Left forelimb (tissue), 1 donor: ENCODE results near the gene RGMB.
A peak's percentile ranks its signal among the peaks of the same experiment; 100 is the strongest.

Experiments used
- DNase-seq: peaks from one replicate; pipeline ENCODE4 v3.0.0-alpha.2; 2018; ENCODE audit warnings: low spot score

Gene RGMB

DNA sequence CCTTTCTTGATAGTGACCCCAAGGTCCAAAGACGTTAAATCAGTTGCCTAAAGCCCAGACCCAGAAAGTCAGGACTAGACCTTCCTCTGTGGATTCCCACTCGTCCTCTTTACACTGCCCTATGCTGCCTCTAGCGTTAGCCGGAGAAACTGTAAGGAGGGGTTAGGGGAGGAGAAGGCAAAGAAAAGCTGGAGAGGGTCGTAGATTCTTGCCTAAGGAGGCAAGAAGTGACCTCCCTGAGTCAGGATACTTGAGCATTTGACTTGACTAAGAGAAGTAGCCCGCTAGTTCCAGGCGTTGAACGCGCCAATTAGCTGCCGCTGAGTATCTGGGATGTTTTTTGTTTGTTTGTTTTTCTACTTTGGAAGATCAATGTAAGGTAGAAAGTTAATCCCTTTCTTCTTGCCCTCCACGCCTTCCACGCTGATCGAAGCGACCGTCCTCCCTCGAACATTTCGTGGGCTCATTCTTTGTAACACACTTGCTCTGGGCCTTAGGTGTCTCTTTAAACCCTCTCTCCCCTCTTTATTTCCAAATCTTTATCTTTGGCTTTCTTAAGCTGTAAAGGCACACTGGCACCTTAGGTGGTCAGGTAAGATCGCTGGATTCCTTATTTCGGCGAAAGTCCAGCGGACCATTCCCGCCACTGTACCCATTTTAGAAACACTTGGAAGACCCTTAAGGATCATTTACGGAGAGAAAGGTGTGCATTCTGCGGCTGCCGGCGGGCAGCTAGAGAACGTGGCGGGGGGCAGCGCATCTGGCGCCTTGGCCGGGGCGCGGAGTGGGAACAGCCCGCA is 5.1 kb upstream of the RGMB start:
- DNase-seq, result peak; percentile 79

DNA sequence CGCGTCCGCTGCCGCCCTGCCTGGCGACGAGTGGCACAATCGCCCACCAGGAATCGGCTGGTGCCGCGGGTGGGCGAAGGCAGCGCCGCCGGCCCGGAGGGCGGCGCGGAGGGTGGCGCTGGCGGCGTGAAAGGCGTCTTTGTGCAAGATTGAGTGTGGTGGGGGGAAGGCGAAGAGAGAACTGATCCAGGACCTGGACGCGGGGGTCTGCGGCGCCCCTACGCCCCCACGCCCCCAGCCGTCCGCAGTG is 4.6 kb upstream of the RGMB start:
- DNase-seq, result no peak

DNA sequence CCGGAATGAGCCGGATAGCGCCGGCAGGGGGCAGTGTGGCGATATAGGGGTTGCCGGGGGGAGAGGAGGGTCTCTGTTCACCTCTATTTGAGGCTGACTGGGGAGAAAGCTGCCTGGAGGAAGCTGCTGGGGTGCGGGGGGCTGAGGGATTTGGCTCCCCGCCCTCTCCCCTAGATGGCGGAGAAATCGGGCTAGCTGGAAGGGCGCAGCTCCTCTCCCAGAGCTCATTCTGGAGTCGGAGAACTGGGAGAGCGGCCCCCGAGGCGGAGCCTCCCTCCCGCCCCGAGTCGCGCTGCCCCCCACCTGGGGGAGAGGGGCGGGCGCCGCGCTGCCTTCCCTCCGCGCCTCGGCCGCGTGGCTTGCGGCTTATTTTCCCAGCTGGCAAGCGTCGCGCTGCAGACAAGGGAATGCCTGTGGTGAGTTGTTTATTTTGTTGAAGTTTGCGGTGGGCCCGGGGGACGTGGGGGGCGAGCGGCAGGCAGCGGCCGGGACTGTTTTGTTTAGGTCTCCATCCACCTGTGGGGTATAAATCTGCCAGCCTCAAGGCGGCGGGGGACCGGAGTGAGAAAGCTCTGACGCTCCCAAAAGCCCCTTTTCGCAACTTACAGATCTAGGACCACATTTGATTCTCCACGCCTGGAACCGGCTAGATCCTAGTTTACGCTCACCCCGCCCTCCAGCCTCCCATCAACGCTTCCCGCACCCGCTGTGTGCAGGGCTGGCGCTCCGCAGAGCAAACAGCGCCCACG is 4.1 kb upstream of the RGMB start:
- DNase-seq, result peak; percentile 85

DNA sequence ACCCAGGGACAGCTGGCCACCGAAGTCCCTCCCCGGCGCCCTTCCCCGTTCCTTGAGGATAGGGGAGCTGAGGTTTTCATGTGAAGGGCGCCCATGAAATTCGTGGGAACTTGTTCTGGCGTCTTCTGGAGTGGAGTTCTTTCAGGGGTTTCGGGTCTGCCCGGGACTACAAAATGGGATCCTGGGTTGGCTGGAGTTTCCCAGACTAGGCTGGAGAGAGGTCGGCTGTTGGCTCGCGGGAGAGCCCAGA is 3.6 kb upstream of the RGMB start:
- DNase-seq, result peak; percentile 81

DNA sequence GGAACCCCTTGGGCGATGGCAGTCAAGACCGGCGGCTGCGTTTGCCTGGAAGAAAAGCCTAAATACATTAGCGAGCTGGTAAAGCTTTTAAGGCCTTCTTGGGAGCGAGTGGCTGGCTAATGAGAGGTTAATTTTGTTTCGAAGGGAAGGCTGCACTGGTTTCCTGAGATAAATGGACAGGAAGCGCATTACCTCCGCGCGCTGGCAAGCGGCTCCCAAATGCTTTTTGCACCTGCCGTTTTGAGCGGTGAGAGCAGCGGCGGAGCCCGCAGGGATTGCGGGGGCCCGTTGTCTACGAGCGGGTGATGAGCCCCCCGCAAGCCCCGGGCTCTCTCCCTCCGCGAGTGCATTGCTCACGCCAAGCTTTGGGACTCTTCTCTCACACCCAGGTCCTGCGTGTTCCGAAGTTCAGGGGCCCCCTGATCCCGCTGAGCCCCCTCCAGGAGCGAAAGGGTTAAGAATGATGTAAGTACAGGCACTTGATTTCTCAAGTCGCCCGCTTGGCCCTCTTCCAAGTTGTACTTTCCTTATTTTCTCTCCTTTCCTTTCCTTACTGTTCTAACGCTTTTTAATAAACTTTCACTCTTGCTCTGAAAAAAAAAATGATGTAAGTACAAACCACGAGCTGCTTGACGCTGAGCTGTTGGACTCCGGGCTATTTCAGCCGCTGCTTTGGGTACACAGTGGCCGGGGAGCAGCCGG is 3.1 kb upstream of the RGMB start:
- DNase-seq, result peak; percentile 76

DNA sequence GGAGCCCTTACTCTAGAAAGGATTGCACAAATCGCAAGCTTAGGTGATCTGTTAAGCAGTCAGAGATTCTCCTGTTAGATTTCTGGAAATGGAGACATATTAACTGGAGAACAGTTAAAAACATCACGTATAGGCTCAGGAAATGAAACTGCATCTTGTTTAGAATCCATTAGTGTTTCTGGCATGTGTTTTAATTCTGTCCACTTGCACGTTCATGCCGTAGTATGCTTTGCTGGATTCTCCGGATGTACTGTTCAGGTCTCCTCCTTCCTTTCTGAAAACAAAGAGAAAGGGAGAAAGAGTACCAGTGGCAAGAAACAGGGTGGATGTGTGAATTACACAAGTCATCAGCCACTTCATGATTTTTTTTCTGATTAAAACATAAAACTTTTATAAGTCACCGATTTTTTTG is 2.5 kb upstream of the RGMB start:
- no peak for DNase-seq

DNA sequence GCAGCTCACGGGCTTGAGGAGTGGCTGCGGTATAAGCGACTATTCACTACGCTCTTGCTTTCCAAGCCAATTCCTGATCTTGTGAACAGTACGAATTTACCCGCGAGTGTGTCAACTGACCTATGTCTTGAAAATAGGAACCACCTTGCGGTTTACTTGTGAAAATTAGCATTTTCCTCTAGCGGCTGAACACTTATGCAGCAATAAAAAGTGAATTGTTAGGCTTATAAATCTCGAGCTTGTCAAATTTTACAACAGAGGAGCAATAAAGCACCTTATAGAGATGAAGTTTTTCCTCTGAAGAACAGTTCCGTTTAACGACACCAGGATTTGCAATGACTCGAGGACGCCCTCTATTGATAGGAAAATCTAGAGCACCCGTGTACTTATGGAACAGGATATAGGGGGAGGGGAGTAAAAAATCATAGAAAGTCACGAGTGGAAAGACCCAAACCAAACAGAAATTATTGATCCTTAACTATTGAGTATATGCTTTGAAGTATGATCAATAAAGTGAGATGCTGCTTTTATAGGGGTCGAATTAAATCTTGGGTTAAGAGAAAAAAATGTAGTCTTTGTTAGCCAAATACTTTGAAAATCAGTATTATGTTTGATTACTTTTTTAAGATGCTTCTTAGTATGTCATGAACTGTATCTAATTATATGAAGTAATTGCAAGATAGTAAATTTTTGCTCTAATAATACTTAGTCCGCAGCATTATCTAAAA is 1.9 kb upstream of the RGMB start:
- peak; percentile 64 for DNase-seq

DNA sequence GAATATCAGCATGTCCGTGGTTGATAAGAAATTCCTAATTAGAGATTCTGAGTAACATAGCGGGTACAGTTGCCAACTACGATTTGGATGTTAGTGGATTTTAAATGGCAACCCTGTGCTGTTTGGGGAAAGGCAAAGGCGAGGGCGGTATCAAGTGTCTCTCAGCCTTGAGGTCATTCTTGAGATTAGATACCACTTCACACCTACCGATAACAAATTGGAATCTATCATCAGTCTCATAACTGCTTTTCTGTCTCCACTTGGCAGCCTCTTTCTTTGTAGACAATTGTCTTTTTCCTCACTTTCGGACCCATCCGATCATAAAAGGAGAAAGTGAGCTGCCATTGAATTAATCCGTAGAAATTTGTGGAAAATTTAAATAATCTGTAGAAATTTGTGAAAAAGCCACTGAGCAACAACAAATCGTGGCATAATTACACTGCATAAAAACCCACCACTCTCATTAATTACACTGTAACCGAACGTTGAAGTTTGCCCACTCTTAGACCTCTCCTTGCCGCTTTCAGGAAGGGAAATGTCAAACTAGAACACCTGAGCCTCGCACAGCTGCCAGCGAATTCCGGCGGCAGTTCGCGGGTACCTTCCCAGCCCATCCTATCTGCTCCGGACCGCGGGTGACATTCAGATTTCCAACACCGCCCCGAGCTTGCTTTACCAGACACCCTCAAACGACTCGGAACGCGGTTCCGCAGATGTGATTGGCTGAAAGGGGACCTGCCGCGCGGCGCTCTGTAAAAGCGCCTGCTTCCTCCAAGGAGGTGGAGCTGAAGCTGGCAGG is 849 bp upstream of the RGMB start:
- DNase-seq, result no peak

DNA sequence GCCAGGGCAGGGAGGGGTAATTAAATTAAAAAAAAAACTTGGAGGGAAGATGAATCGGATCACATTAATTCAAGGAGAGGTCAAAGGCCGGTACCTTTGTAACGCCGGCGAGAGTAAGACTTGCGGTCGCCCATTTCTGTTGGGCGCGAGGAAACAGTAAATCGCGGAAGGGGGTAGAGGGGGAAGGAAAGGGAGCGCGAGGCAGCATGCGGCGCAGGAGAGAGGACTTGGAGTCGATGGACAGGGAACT is 324 bp upstream of the RGMB start:
- no peak for DNase-seq

DNA sequence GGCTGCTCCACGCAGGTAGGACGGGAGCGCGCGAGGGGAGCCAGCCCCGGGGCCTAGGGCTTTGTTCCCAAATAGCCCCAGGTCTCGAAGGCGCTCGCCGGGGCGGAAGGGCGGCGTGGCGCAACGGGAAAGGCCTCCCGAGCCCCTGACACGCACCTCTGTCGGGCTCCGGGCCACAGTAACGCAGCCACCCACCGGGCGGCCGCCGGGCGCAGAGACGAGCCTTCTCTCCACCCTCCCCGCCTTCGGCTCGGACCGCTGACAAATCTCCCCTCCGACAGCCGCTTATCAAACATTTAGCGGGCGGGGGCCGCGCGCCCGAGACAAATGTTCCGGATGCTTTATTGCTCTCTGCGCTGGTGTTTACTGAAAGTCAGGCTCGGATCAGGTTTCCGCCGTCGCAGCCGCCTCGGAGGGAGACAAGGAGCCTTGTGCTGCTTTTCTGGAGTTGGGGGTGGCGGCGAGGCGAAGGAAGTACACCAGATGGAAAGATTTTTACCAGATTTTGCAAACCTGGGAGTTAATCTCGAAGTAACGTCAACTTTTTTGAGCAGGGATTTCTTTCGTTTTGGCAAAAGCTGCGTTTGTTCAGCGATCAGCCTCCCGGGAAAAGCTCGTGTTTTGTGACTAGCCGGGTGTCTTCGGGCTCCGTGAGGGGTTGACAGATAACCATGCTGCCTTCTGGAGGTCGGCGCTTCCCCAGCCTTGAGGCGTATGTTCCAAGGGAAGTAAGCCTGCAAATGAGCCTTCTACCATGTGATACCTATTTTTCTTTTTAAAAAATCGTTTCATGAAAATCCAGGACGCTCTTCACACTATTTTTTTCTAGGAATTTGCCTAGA is 950 bp downstream of the RGMB start:
- DNase-seq, result peak; percentile 81

DNA sequence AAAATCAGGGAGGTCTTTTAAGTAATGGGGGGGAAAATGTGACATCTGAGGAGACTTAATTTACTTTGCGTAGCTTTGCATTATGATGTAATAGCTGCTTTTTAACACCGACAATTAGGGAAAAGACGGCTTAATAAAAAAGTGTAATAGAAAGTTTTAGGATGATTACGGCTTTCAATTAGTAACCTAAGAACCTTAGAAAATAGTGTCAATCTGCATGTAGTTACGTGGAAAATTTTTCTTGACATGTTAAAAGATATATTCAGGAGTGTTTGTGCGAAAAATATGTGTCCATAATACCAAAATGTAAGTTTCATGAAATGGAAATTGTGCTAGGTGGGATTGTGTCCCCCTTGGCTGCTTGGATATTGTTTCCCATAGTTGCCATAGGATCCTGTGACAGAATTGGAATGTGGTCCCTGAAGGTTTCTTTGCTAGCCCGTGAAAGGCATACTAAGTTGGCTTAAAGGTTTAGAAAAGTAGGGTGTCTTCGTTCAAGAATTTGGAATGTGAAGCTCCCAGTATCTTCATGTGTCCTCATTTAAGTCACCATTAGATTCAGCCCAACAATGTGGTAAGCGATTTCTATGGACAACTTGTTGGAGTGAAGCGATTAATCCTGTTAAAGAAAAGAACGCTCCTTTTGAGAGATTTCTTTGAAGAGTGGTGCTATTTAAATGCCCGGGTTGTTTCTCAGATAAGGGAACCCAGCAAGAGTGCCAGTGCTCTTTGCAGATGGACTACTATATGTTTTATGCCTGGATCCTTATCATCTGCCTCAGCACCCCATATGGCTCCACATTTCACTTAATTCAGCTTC is 2.0 kb downstream of the RGMB start:
- DNase-seq, result no peak

DNA sequence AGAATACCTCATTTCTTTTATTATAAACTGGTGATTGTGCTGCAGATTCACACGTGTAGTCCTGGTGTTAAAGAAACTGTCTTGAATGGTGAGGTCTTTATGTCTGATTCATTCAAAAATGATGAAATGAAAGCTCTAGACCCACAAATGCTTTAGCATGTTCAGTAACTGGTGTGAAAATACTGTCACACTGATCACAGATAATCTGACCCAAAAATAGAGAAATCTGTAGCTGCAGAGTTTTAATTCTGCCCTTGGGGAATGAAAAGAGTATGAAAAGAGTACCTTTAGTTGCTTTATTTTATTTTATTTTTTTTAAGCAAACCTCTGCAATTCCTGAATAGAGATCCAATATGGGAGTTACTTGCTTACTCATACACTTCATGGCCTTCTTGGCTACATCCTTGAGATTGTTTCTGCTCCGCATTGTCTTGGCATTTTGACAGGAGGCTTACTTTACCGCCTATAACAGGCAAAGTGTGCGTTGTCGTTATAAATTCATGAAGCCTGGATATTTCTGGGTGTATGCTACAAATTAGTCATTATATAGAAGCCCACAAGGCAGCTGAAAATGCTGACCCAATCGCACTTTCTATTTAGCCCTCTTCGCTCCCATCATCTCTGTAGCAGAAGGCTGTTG is 2.7 kb downstream of the RGMB start:
- DNase-seq, result no peak

DNA sequence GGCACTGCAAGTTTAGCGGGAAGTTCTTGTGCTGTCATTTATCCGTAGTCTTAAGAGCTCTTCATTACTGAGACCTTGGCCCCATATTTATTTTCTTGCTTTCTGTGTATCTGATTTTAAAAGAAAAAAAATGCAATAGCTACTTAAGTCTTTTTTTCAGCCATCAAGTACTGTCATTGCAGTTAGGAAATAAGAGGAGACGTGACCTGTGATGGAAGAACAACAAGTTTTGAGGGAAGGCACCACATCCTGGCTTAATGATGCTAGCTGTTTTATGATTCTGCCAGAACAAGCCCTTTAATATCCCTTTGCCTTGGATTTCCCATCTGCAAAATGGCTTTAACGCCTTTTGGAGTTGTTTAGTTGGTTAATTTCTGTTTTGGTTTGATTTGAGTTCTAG is 3.8 kb downstream of the RGMB start:
- DNase-seq, result no peak

DNA sequence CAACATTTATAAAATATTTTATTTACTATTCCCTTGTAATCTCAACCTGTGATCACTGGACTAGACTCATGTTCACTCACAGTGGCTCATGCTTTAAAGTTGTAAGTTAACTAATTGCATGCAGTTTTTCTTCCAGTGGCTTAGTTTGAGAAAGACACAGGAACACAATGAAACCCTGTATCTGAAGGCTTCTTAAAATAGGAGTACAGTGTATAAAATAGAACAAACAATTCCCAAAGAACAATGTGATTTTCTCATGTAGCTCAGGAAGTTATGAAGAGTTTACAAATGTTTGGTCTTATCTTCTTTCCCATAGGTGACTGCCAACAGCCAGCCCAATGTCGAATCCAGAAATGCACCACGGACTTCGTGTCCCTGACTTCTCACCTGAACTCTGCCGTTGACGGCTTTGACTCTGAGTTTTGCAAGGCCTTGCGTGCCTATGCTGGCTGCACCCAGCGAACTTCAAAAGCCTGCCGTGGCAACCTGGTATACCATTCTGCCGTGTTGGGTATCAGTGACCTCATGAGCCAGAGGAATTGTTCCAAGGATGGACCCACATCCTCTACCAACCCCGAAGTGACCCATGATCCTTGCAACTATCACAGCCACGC is 5.9 kb downstream of the RGMB start:
- no peak for DNase-seq

DNA sequence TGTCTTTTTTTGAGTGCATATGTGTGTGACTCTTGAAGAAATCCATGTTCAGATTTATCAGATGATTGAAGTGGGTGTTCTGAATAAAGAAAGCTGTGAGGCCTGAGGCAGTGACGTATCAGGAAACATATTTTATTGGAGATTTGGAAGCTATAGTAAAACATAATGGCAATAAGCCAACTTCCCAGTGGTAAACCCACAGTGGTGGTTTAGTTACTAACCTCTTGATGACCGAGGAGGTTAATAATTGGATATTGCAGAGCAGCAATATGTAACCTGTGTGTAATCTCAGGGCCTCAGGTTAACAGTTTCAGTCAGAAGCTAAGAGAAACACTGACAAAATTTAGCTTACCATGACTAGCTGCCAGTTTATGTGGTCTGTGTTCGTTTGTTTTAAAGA is 6.9 kb downstream of the RGMB start:
- DNase-seq, result no peak

DNA sequence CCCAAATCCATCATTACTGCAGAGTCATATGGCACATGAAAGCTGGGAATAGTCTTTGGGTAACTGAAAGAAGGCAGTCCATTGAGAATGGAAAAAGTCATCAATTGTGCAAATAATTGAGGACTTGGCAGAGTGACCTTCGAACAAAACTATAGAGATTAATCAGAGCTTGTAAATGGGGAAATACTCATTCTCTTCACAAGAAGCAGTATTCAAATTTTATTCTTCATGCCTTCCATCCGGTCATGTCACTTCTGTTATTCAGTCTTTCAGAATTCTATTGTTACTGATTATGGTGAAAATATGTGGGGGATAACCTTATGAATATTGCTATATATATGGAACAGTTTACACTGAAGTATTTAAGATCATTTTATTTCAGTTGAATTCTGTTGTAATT is 8.1 kb downstream of the RGMB start:
- no peak for DNase-seq

DNA sequence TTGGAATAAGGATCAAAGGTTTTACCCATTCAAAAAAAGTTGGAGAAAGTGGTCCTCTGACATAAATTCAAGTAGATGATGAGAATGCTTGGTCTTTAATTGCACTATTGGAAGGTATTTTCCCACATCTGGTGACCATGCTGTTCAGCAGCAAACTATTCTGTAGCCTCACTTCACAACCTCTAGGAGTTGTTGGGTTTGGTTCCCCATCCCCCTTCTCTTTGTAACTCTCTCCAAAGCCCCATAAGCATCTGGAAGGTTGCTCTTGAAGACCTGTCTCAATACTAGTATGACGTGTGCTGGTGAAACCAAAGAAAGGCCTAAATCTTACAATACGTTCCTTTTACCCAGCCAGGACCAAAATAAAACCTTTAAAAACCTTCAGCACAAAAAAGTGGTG is 8.5 kb downstream of the RGMB start:
- no peak for DNase-seq

DNA sequence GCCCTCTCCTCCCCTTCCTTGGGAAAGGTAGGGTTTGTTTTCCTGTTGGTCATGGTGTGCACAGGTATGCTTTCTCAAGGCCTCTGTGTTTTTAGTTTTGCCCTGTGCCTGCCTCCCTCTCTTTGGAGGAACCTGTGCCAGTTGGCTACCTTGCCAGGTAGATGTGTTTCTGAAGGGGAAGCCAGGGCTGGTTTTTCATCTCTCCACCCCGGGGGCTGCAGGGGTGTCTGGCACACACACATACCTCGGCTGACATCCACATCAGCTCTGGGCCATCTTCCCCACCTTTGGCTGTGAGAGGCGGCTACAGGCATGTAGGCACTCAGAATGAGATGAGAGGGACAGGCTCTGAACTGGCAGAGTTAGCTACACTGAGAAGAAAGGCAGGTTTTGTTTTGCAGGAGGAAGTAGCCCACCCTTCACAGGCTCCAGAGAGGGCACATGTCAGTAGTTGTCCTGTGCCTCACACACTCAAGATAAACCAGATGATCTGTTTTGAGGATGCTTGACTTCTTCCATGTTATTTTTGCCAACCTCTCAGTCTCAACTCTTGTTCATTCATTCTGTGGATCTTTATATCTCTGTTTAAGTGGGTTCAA is 9.7 kb downstream of the RGMB start:
- DNase-seq, result no peak

DNA sequence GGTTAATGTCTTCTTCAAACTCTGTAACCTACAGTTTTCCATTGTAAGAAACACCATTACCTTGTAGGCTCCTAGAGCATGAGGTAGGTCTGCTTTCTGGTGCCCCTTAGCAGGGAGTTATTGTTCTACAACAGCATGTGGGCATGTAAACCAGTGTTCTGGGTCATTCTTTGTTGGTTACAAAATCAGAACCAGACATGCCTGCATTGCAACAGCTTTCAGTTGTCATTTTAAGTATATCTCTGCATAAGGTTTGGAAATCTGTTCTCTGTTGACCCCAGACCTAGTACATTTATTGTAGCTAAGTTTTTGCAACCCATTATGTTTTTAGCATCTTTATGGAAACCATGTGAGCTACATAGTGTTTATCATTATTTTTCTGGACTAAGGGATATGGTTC is 10.9 kb downstream of the RGMB start:
- no peak for DNase-seq
